H1 (cell line): ENCODE results near the gene TSPEAR. TPM values are rescaled to one million over a fixed set of nuclear protein-coding genes. Genes with fewer than 3 reads are reported as not detected.

Experiments used
- CHD2 ChIP-seq: IDR thresholded peaks from 2 replicates; pipeline ENCODE4 v1.6.1; 2012; ENCODE audit warnings: low read length, improper control_type of control experiment
- CTCF ChIP-seq, 3 experiments: IDR thresholded peaks; 1 replicate in 2 of 3; 2 replicates in 1 of 3; pipeline versions ENCODE4 v1.5.1 to v1.6.1; 2011; ENCODE audit warnings: low read length in 3 of 3, mild to moderate bottlenecking in 3 of 3, inconsistent platforms in 2 of 3, low read depth in 1 of 3, moderate library complexity in 1 of 3; ENCODE audit not compliant: insufficient read depth in 1 of 3; ENCODE audit errors: control extremely low read depth in 1 of 3
- RNF2 ChIP-seq: fragments of 200-900, 300-1000 bp; sonication (generic); IDR thresholded peaks from 2 replicates; pipeline ENCODE4 v1.7.1; 2016; ENCODE audit warnings: borderline replicate concordance, low read depth, mild to moderate bottlenecking, antibody characterized with exemption, low read length; ENCODE audit not compliant: poor library complexity, severe bottlenecking; ENCODE audit errors: missing control alignments
- SP4 ChIP-seq: IDR thresholded peaks from 2 replicates; pipeline ENCODE4 v1.6.1; 2012; ENCODE audit warnings: low read length, inconsistent platforms
- polyA plus RNA-seq, 7 experiments: library from polyadenylated mRNA; depleted of rRNA in 3 of 7; stranded (reverse) in 5 of 7; unstranded in 2 of 7; fragments of >200 nt in 5 of 7; fragments of 200-250 nt in 2 of 7; gene quantifications; 1 replicate in 5 of 7; 2 replicates in 1 of 7; 4 replicates in 1 of 7; pipeline versions ENCODE4 v1.2.1 to v1.2.3, GENCODE V29; 2011 to 2013; ENCODE audit warnings: missing spikeins in 2 of 7, mixed read lengths in 2 of 7
- total RNA-seq: library from RNA; stranded (reverse); fragmentation: NEBNext Ultra II Directional; extraction: Animal tissue kit (Norgen Biotek cat#: 25700); gene quantifications from 2 replicates; pipeline ENCODE4 v1.2.1, GENCODE V29; 2021

The TSPEAR gene
- total and polyA plus RNA-seq, 2 of the 8 experiments (the other 6 are each of a cell fraction or from before 2014, with no cell fraction given) = 0.58 to 0.89 TPM

- TF ChIP-seq CHD2 (no peak), RNF2 (no peak), SP4 (no peak), CTCF (IDR thresholded peaks at IDR 0.05; ENCODE audit: control extremely low read depth in 1 of 3, insufficient read depth in 1 of 3, low read depth in 1 of 3, low read length in 3 of 3) (peak in 1 of 3 experiments; percentile 35; a peak in 1 of 4 replicates)
- TF ChIP-seq, all 59 proteins: peak for 4
These were observed 41.4 kb upstream of the TSPEAR start (continued) for GRCh38 chr21:44752671-44753235.
